Kidney epithelial cell (primary cell): ENCODE measurements around the gene HDDC3. TPM values are rescaled to one million over a fixed set of nuclear protein-coding genes. Genes with fewer than 3 reads are reported as not detected.
A peak's percentile ranks its signal among the peaks of the same experiment; 100 is the strongest.

Experiments used
- DNase-seq: peaks from one replicate; pipeline ENCODE4 v3.0.0-alpha.2; 2010; ENCODE audit warnings: low read depth
- H3K27me3 ChIP-seq: 2 replicates; pipeline ENCODE4 v1.6.0; 2011; ENCODE audit warnings: low read length; ENCODE audit not compliant: control insufficient read depth, insufficient read depth
- H3K36me3 ChIP-seq: 2 replicates; pipeline ENCODE4 v1.5.1; 2011; ENCODE audit warnings: low read length; ENCODE audit not compliant: control insufficient read depth, insufficient read depth
- H3K4me3 ChIP-seq: 2 replicates; pipeline ENCODE4 v1.5.1; 2011; ENCODE audit warnings: low read depth, mild to moderate bottlenecking, control low read depth, low read length
- CTCF ChIP-seq: IDR thresholded peaks from 2 replicates; pipeline ENCODE4 v1.5.1; 2011; ENCODE audit warnings: mild to moderate bottlenecking, moderate library complexity, low read length, control low read depth, inconsistent platforms; ENCODE audit not compliant: insufficient read depth, poor library complexity, severe bottlenecking
- total RNA-seq: library from RNA; depleted of rRNA; stranded (reverse); fragments of >200 nt; gene quantifications from 2 replicates; pipeline ENCODE4 v1.2.3, GENCODE V29; 2015

The HDDC3 gene
- total RNA-seq, 1 donor from 2014 or later, result 20.0 TPM

GRCh38 chr15:90936823-90937222 is 4.5 kb upstream of the HDDC3 start:
- Histone ChIP-seq H3K36me3 (peaks cover 4% of the 10 kb centered on the region), H3K4me3 (no peak overlapping the region), H3K27me3 (no peaks in the 10 kb centered on the region)
- no peak for DNase-seq
- TF ChIP-seq CTCF, result no peak

DNA sequence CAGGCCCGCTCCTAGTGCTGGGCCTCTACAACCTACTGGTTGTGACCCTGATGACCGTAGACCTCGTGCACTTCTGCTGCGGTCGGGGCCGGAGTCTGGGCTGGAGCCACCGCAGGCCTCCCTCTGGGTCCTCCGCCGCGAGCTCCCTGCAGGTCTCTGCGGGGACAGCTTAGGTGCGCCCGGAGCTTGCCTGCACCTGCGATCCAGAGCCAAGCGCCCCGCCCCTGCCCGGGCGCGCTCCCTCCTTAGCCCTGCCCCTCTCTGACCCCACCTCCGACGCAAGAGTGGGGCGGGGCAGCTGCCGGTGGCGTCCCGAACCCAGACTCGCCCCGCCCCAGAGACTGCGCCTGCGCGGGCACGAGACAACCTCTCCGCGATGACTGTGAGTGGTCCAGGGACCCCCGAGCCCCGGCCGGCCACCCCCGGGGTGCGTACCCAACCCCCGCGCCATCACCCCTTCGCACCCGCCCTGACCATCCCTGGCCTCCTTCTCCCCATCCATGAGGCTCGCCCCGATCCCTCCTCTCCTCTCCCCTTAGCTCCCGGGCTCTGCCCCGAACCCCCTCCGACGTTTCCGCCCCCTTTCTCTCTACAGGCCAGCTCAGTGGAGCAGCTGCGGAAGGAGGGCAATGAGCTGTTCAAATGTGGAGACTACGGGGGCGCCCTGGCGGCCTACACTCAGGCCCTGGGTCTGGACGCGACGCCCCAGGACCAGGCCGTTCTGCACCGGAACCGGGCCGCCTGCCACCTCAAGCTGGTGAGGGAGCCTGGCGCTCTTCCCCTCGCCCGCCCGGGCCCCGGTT is 2.8 kb upstream of the HDDC3 start, which contains the start of gene UNC45A:
TSS of gene UNC45A (plus strand) at position 337 of the 803 bp plus-strand sequence. CDS start at position 377, 40 bp downstream.
- peak within 1 kb of the TSS; percentile 70 for H3K4me3 ChIP-seq
- no peak for DNase-seq
- no peak for TF ChIP-seq CTCF

GRCh38 chr15:90934256-90934948 is 2.1 kb upstream of the HDDC3 start:
- TF ChIP-seq CTCF, result peak; percentile 97
- DNase-seq, result no peak
- Histone ChIP-seq H3K4me3 (peak overlapping the region; percentile 70), H3K27me3 (no peaks in the 10 kb centered on the region), H3K36me3 (no peaks in the 10 kb centered on the region)

More for the DNA sequence above, 2.8 kb upstream of the HDDC3 start, which contains the start of gene UNC45A:
- H3K27me3 ChIP-seq, result no peaks in the 10 kb centered on the region
- H3K36me3 ChIP-seq, result peaks cover 2% of the 10 kb centered on the region

- Histone ChIP-seq H3K4me3 (no peak overlapping the region), H3K36me3 (no peaks in the 10 kb centered on the region), H3K27me3 (no peaks in the 10 kb centered on the region)
- TF ChIP-seq CTCF, result no peak
- DNase-seq, result no peak
These were observed 952 bp upstream of the HDDC3 start for GRCh38 chr15:90933301-90933700.

DNA sequence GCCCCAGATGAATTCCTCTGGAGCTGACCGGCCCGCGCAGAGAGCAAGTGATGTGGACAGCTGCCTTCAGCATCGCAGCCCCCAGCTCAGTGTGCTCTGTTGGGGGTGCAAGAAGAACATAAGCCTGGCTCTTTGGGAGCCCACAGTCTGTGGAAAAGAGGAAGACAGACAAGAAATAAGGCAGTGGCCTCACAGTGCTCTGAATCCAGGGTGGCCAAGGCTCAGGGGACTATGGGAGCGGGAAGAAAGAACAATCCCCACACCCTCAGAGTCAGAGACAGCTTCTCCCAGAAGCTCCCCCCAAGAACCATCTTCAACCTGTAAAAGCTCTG is 277 bp upstream of the HDDC3 start:
- TF ChIP-seq CTCF, result no peak
- H3K27me3 ChIP-seq, result no peaks in the 10 kb centered on the region
- H3K4me3 ChIP-seq, result no peak overlapping the region
- no peak for DNase-seq
- no peaks in the 10 kb centered on the region for H3K36me3 ChIP-seq
